GM19043 (cell line): ENCODE measurements around the gene CCDC57.

Experiments used
- ATAC-seq: cut with Tn5 transposase; IDR thresholded peaks from one replicate; pipeline ENCODE4 v1.9.1; 2021; ENCODE audit warnings: low read depth; ENCODE audit not compliant: unreplicated experiment

Gene CCDC57

DNA sequence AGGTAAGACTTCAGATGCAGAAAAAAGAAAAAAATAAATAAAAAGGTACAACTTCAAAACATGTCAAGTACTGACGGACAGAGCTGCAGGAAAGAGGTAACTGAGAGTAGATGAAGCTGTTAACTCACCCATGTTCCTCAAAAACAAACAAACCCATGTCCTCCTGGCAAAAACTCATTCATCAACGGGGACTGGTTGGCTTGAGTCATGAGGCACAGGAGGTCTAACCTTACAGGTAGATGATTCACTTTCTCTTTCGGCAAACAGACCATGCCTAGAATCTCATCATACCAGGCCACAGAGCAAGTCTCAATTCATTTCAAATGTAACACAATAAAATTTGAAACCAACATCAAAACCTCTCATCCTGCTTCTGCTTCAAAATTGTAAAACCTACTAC lies 102.3 kb downstream of the CCDC57 start:
- ATAC-seq = no peak

DNA sequence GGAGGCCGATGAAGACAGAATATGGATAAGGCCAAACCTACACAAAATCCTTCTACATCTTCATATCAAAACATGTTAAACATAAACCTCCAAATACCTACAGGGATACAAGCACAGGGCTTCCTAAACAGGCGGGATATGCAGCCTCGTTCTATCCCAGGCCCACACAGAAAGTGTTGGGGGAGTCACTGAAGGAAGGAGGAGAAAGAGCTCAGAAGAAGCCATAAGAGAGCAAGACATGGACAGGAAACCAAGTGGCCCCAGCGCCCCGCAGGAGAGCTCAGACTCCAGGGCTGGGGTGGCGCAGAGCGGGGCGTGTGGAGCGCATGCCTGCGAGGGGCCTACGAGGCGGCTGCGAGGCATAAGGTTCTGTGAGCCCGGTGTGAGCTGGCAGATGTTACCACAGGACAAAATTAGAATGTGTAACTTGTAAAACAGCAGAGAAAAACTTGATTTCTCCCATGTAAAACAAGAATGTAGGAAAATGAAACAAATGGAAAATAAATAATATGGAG lies 103.6 kb downstream of the CCDC57 start:
- no peak for ATAC-seq

DNA sequence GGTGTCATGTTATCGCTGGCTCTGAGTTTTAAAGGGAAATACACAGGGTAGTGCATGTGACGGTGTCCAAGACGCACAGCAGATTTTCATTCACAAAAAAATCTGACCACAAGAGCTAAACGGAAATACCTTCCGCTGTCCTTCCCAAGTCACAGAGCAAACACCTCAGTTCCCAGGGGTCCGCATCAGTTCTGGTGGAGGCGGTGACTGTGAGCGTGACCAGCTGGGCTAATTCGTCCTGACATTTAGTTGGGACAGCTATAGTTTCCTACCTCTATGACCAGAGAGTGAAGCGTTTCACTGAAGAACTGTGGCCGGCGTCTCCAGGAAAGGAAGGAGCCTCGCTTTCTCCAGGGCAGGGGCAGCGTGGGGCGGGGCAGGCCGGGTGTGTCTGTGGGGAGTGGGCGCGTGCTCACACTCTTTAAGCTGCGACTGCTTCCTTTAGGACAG lies 104.1 kb downstream of the CCDC57 start:
- no peak for ATAC-seq

DNA sequence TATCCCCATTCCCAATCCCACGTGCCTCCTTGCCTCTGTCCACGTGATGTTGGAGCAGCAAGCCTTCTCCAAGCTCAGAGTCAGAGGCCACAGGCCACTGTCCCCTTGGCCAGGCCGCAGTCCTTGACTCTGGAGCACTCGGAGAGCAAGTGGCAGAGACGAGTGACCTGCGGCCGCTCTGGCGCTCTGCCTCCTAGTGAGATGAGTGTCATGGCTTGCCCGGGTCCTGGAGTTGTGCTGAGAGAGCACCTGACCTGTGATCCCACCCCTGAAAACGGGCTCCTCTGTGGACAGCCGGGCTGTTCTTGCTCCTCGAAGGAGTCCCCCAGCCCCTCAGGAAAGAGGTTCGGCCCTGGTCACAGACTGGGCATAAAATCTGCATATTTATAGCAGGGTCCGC lies 104.6 kb downstream of the CCDC57 start:
- no peak for ATAC-seq

DNA sequence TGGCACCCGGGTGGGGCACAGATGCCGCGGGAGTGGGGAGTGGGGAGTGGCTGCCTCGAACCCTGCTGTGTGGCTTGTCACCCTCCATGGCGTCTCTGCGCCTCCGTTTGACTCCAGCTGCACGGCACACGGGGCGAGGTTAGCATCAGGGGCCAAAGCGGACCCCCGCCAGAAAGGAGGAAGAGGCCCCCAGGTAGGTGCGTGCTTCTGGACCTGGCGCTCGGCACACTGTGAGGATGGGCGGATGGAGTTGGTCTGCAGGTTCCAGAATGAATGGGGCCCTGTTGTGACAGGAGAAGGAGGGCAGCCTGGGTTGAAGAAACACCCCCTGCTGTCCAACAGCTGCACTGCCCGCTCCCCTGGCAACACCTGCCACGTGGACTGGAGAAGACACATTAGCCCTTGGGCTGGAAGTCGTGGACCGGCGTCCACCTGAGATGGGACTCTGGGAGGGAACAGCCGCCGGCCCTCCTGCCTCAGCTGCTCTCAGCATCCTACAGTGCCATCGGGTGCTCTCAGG lies 105.2 kb downstream of the CCDC57 start:
- no peak for ATAC-seq

DNA sequence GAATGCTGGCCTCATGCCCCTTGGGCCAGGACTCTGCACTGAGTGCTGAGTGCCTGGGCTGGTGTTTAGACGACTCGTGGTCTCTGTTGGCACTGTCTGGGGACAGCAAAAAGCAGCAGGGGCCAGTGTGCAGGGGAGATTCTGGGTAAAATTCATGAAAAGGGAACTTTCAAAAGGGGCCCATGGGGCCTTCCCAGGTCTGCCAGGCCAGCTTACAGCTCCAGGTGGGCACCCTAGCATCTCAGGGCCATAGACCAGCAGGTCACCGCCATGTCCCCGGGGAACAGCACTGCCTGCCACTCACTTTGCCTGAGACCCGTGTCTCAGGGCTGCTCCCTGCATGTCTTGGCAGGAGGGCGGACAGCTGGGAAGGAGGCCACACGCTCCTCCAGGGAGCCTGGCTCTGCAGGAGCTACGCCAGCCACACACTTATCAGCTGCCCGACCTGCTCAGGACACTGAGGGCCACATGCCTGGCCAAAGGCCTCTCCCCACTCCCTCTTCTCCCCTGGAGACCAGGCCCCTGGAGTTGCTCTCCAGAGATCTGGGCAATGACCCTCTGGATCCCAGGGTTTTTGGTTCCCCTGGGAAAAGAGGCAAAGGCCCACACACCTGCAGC lies 105.8 kb downstream of the CCDC57 start:
- no peak for ATAC-seq

DNA sequence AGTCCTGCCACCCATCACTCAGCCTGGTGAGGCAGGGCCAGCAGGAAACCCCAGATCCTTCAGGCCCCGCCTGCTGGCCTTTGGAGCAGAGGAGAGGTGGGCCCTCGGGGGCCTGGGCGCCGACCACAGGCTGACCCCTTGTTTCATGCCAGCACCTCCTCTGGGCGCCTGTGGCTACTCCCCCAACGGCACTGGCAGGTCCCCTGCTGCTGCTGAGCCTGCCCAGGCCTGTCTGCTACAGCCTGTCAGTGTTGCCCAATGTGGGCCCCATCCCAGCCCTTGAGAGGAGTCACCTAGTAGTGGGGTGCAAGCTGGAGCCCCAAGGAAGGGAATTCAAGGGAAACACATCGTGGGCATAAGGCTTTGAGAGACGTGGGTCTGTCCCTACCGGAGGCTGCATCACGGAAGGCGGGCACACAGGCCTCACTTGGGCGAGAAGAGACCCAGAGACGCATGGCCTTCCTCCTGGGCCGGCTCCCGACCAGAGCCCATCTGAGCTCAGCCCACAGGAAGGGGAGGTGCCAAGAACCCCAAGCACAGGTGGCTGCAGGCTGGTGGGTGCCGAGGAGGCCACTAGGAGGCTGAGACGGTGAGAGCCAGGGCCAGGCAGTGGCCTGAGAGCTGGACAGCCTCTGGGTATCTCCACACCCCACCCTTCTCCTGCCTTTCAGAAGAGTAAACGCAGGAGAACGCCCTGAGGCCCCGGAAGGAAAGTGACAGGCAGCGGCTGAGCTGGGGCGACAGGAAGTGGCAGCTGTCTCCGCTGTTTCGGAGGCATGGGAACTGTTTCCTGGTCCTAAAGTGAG lies 106.6 kb downstream of the CCDC57 start:
- ATAC-seq = peak; percentile 84

DNA sequence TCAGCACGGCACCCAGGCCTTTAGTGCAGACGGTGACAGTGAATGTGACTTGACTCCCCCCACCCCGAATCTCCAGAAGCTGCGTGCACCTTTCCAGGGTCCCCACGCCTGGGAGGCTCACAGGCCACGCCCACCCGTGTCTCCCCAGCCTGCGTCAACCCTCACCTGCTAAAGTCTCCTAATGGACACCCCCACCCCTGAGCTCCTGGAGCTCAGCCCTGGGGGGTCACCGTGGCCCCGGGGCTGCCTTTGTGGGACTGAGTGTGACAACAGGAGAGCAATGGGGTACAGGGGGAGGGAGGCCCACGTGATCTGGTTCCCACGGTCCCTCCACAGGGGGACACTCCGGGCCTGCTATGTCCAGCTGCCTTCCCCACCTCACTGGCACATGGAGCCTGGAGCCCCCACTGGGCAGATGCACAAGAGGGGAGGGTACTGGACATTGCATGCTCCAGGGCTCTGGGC lies 107.2 kb downstream of the CCDC57 start:
- no peak for ATAC-seq

DNA sequence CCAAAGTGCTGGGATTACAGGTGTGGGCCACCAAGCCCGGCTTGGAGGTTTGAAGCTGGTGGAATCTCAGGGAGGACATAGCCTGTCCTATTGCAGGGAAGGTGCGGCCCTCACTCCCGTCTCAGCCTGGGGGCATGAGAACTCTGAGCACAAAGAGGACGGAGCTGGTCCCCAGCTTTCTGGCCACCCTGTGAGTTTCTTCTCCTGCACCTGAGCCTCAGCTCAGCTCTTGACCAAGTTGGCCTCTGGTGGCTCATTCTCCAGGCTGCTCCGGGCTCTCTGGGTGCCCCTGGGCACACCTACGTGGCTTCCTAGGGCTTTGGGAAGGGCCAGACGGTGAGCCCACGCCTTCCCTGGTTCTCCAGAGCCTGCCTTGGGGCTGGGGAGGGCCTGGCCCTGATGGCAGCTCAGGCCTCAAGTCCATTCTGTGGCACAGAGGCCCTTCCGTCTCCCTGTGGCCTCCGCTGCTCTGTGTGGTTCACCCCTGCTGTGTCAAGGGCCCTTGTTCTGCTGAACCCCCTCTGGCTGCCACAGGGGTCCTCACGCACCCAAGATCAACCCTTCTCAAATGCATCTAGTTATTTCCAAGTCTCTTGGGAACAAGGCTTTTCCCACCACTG lies 107.7 kb downstream of the CCDC57 start:
- no peak for ATAC-seq

DNA sequence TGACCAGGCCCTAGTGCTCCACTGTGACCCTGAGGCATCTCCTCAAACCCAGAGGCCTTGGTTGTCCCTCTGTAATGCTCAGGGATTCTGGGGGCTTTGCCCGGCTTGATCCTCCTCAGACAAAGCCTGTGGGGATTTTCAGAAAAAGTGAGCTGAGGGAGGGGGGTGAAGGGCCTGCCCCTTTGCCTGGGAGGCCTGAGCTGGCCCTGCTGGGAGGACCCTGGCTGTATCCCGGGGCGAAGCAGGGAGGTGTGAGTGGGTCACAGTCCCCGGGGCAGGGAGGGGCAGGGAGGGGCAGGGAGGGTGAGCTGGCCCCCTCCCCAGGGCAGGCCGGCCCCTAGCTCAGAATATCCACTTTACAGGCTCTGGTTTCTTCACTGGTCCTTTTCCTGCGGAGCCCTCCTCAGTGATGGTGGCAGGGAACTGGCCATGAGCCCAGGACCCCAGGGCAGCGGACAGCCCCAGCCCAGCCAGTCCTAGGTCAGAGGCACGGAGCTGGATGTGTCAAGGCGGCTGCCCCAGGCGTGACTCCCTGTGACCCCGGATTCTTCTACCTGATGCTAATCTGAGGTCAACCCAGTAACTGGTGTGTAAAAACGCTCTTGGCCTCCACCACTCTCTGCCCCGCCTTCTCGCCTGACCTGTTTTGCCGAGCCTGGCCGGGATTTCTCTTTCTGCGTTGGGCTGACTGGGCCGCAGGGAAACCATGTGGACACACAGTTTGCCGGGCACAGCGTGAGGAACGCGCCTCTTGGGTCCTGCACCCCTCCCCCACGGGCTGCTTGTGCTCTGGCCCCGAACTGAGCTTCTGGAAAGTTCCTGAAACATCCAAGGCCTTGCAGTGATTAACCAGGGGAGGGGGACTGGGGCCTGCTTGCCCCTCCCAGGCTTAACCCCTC lies 108.8 kb downstream of the CCDC57 start:
- ATAC-seq = no peak

DNA sequence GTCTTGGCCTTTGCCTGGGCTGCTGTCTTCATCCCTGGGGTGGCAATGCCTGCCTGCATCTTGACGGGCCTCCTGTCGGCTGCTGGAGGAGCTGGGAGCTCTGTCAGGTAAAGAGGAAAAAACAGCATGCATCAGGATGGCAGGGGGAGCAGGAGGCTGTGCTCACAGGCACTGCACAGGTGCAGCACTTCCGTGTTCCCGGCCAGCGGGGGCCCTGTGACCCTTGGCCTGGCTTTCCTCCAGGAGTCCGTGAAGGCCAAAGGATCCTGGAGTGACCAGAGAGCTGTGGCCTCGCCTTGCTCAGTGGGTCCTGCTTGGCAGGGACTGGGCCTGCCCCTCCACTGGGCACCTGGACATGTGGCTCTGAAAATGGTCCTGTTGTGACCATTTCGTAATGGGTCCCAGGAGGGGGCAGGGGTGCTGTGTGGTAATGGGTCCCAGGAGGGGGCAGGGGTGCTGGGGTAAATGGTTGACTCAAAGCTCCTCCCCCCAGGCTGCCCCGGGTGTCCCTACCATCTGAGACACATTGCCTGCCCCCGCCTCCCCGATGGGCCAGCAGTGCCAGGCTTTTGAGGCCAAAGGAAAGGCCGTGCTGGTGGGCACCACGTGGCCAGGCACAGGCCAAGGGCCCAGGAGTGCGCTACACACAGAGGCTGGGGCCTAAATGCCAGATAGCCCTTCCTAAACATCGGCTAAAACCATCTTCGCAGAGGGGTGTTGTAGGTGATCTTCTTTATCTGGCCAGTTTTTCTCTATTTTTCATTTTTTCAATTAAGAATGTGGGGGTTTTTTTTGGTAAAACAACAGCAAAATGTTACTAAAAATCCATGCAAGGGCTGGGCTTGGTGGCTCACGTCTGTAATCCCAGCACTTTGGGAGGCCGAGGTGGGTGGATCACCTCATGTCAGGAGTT lies 110.6 kb downstream of the CCDC57 start:
- ATAC-seq = no peak

DNA sequence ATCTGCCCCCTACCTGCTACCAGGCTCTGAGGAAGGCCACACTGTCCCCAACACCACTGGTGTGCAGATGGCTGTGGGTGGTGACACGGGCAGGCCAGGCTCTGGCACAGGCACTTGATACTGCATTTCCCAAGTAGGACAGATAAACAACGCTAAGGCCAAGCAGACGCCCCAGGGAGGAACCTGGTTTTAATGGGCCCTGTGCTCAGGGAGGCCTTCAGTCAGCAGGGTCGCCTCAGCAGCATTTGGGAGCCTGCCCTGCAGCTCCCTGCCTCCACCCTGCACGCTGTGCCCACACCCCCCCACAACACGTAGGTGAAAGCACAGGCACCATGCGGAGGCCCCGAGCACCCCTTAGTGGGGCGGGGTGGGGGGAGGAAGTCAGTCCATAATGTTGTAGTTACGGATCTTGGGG lies 111.3 kb downstream of the CCDC57 start:
- no peak for ATAC-seq

DNA sequence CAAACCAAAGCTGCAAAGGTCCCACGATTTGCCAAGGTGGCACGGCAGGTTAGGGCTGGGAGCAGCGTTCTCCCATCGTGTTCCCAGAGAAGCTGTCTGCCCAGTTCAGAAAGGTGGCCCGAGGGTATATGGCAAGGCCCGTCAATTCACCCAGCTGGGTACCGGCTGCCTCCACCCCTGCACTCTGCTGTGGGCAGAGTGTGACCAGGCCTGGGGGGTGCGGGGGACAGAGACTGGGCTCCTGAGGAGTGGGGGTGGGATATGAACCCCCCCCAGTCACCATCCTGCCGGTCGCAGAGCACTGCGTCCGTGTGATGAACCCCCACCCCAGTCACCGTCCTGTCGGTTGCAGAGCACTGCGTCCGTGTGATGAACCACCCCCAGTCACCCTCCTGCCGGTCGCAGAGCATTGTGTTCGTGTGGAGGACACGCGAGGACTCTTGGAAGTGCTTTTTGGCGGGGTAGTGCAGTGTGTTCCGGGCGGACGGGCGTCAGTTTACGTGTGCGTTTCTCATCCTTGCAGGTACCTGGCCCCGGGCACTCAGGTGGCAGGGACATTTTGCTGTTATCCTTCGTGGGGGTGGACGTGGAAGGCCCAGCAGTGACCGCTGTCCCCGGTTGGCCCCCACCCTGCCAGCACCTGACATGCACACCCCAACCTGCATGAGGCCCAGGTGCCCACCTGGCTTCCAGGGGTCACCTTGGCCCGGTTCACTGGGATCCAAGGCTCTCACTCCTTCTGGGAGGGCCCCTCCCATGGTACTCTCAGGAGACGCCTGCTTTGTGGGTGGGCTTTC lies 111.9 kb downstream of the CCDC57 start:
- ATAC-seq = no peak

DNA sequence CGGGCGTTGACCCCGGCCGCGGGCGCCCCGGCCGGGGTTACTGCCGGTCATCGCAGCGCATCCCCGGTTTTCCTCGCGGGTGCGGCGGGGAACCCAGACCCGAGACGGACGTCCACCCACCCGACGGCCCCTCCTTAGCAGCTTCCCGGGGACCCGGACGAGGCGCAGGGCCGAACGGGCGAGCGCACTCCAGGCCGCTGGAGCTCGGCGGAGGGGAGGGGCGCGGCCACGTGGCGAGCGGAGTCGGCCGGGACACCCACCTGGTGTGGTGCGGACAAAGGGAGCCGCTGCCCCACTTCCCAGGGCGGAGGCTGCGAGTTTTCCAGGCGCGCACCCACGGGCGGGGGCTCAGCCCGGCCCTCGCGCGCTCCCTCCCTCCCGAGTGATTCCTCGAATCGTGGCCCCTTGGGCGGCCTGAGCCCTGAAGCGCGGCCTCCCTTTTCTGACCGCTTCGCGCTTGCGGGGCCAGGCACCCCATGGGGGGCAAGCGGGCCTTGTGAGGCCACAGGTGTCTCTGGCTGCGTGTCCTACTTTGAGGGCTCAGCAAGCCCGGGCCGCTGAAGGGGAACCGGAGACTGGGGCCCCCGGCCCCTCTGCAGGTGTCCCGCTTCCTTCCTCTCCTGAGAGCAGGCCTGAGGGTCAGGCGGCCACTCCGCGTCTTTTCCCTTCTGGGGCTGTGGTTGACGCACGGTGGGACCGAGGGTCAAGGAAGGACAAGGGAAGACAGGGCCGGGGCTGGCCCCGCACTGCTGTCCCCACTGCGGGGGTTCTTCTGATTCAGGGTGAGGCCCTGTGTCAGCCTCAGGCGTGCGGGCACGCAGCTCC lies 113.5 kb downstream of the CCDC57 start:
- peak; percentile 6 for ATAC-seq

DNA sequence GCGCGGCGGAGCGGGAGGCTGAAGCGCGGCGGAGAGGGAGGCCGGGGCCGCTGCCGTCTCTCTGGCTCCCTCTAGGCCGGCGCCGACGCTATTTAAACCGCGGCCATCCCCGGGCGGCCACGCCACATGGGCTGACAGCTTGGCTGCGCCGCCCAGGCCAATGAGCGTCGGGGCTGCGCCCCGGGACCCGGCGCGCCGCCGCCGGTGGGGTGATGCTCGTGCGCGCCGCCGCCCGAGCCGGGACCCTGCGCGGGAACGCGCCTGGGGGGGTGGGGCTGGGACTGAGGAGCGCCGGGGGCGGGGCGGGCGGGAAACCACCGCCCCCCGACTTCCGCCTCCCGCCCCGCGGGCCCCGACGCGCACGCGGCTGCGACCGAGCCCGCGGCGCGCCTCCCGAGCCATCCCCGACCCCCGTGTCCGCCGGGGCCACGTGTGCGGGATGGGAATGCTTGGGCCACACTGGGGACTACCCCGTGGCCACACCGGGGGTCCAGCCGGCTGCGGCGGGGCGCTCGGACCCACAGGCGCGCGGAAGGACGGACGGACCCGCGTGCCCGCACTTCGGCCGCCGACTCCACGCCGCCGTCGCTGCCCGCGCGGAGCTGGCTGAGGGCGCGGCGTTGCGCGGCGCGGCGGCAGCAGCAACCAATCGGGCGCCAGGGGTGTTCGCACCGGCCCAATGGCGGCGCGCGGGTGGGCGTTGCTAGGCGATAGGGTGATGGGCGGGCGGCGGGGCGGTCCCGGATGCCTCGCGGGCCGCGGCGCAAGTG lies 114.3 kb downstream of the CCDC57 start, which contains the start of gene FASN:
FASN (minus strand) TSS at position 68 of the 770 bp plus-strand sequence. CDS start 1,791 bp downstream, outside the sequence.
- ATAC-seq = peak; percentile 67

DNA sequence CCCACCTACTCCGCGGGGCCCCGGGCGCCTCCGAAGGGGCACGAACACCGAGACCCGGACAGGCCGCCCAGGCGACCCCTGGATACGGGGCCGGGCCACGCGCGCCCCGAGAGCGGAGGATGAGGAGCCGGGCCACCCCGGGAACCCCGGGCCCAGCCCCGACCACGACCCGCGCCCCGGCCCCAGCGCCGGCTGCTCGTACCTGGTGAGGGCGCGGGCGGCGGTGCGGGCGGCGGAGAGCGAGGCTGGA lies 114.8 kb downstream of the CCDC57 start:
- peak; percentile 19 for ATAC-seq
